GM12891 (cell line): Measurements from ENCODE around the gene XPA.

Source experiments
- POLR2A ChIP-seq: IDR thresholded peaks from 2 replicates; pipeline ENCODE4 v1.6.1; 2011; ENCODE audit warnings: low read depth, low read length, control low read depth
- POLR2AphosphoS5 ChIP-seq: IDR thresholded peaks from 2 replicates; pipeline ENCODE4 v1.6.1; 2011; ENCODE audit warnings: low read depth, low read length, control low read depth
- SPI1 ChIP-seq: IDR thresholded peaks from 2 replicates; pipeline ENCODE4 v1.6.1; 2011; ENCODE audit warnings: low read depth, low read length, control low read depth
- TAF1 ChIP-seq: IDR thresholded peaks from 2 replicates; pipeline ENCODE4 v1.6.1; 2011; ENCODE audit warnings: low read depth, low read length, control low read depth

- TF ChIP-seq SPI1, result no peak
- no peak for TF ChIP-seq POLR2AphosphoS5
- TF ChIP-seq POLR2A, result no peak
- TF ChIP-seq TAF1, result no peak
These were observed 62.1 kb downstream of the XPA start for GRCh38 chr9:97635026-97635425.
